Activated gamma-delta T cell treated with anti-CD3 and anti-CD28 coated beads, Interleukin-2, amount 50 U/mL, for 16 hours (primary cell): ENCODE results near the gene DCC.

Source experiments
- DNase-seq: peaks from one replicate; pipeline ENCODE4 v3.0.0-alpha.2; 2020; ENCODE audit warnings: low read depth

The DCC gene

DNA sequence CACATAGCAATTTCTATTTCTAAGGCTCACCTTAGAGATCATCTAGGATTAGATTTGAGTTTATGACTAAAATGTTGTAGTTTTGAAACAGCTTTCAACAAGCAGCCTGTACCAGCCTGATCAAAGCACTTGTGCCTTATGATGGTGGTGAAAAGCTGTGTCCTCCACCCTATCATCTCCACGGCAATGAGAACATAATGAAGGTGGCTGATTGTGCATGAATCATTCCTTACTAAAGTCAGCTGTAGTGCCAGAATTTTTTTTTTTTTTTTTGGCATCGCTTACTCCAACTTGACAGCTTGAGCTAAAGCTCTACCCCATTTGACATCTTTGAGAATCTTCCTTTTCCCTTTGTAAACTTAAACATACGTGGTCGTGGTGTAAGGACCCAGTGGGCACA, 86.0 kb downstream of the DCC start:
- no peak for DNase-seq

- DNase-seq = no peak
These were observed 86.5 kb downstream of the DCC start for GRCh38 chr18:52426462-52426861.

DNA sequence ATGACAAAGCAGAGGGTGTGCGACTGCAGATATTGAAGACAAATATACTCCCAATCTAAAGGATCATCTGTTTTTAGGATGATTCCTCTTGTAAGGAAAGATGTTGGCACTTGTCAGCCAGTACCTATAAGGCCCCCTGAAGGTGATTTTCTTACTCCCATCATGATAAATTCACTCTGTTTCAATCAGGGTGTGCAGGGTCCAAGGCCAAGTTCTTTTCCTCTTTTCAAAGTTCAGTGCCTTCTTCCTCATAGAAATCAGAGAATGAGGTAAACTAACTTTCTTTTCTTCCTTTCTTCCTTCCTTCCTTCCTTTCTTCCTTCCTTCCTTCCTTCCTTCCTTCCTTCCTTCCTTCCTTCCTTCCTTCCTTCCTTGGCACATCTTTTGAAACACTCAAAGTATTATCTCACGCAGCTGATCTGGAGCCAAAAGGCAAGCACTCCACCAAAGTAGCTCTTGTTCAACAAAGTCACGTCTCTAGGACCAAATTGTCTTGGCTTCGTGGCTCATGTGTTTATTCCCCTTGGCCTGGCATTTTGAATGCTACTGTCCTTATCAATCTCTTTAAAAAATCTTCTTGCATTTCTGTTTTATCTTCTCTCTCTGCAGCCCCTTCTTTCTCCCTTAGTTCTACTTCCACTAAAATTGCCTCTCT, 87.7 kb downstream of the DCC start:
- DNase-seq = no peak

DNA sequence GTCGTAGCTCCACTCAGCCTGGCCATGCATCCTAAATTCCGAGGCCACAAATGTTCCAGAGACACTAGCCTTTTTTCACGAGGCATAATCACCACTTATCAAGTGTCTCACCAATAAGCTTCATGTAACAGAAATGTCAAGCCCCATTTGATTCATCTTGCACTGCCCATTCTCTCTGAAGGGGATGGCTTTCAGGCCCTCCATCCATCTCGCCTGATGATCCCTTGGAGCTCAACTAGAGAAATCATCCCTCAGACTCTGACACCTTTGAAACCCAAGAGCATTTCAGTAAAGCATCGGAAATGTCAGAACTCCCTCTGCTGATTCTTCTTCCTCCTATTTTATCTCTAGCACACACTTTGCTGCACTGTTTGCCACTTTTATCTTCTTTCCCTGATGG, 91.7 kb downstream of the DCC start:
- no peak for DNase-seq

DNA sequence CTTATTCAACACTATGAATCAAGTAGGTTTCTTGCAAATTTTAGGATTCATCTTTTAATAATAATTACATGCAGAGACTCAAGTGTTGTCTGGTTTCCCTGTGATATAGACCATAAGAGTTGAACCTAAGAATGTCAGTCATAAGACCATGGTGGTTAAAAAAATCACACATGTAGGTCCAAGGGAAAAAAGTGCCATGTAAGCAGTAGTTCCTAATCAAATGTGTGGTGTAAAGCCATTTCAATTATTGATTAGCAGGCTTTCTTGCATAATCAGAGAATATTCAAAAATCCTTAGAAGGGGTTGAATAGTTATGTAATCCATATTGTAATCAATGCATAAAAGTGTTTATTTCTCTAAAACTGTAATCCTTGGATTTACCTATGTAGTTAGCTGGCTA, 93.8 kb downstream of the DCC start:
- DNase-seq = no peak

GRCh38 chr18:52435301-52435700, 95.3 kb downstream of the DCC start:
- no peak for DNase-seq

- DNase-seq = no peak
These were observed 97.2 kb downstream of the DCC start for GRCh38 chr18:52437161-52437560.

GRCh38 chr18:52439457-52439856, 99.5 kb downstream of the DCC start:
- DNase-seq = no peak

DNA sequence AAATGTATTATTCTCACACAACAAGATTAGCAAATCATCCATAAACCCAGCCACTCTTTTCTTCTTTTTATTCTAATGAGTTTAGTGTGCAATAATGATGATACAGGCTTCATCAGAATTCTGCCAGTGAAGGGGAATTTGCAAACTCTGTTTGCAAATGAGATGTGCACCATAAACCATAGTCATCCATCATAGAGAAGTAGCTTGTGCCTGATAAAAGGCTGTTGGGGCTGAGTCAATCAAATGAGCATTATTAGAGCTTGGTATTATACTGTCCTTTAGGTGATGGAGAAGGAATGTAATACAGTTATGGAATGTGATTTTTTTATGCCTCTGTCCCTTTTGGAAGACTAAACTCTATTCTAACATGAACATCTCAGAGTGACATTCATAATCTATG, 101.8 kb downstream of the DCC start:
- DNase-seq = no peak

- DNase-seq = no peak
These were observed 102.7 kb downstream of the DCC start for GRCh38 chr18:52442686-52443085.

GRCh38 chr18:52451256-52451655, 111.3 kb downstream of the DCC start:
- DNase-seq = no peak

- DNase-seq = no peak
These were observed 111.9 kb downstream of the DCC start for GRCh38 chr18:52451851-52452250.

- no peak for DNase-seq
These were observed 112.4 kb downstream of the DCC start for GRCh38 chr18:52452427-52452826.

DNA sequence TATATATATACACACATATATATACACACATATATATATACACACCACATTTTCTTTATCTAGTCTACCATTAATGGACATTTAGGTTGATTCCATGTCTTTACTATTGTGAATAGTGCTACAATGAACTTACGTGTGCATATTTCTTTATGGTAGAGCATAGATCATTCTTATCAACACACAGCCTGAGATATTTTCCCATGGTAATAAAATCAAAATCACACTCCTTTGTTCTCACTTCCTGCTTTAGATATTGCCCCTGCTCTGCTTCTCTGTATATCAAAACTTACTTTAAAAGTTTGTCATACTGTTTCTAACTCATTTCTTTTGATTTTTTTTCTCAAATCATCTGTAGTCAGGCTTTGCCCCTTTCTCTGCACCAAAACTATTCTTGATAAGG, 119.9 kb downstream of the DCC start:
- DNase-seq = no peak

DNA sequence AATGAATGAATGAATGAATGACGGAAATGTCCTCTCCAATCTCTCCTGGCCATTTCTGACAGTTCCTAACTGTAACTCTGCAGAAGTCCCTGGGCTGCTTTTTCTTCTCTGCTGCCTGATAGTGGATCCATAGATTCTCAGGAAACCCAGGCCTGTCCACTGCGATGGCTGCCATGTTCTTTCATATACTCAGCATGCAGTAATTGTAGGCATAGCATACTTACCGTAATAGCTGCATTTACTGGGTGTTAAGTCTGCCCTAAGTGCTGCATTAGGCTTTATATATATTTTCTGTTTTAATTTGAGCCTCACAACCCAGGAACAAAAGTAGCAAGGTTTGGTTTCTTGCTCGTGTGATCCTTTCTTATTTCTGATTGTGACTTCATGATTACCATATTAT, 122.9 kb downstream of the DCC start:
- DNase-seq = no peak

- DNase-seq = no peak
These were observed 125.4 kb downstream of the DCC start for GRCh38 chr18:52465391-52465790.

DNA sequence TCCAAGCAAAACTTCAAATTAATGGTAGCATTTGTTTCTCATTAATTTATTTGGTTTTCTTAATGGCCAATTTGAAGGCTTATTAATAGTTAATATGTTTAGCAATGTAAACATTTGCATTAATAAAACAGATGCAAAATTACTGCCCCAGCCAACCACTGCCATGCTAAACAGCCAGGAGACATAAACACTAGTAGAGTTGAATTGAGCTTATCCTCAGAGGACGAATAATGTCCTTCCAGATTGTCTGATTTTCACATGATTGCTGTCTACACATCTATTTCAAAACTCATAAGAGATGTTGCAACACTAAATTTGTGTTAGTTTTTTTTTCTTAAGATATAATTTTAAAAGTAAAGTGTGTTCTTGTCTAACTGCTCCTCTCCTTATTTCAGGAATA, 128.5 kb downstream of the DCC start:
- no peak for DNase-seq

DNA sequence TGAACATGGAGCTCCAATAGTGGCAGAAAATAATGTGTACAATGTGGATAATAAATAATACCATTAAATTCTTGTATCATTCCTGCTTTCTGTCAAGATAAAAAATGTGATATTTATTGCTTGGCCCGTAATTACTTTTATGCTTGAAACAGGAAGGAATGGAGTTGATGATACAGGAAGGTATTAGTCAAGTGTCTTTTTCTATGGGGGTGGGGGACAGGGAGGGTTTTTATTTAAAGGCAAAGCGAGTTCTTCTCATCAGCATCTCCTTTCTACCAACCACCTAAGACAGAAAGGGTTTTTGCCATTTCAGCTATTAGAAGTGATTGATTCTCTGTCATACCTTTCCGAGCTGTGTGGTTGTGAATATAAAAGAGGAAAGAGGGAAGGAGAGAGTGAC, 135.3 kb downstream of the DCC start:
- DNase-seq = no peak

GRCh38 chr18:52481116-52481515, 141.1 kb downstream of the DCC start:
- DNase-seq = no peak

GRCh38 chr18:52484977-52485376, 145.0 kb downstream of the DCC start:
- no peak for DNase-seq

DNA sequence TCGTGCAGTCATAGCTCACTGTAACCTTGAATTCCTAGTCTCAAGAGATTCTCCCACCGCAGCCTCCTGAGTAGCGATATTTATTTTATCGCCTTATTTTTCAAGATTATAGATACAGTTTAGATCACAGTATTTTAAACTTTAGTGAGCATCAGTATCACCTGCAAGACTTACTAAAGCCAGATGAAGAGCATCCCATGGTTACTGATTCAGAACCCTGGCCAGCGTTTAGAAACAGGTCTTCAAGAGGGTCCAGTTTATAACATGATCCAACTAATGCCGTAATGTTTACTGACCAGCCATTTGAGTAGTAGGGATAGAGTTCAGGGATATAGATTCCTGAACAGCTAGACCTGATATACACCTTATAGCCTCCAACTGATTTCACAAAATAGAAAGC, 146.1 kb downstream of the DCC start:
- no peak for DNase-seq

GRCh38 chr18:52489396-52490306, 149.7 kb downstream of the DCC start:
- DNase-seq = no peak

DNA sequence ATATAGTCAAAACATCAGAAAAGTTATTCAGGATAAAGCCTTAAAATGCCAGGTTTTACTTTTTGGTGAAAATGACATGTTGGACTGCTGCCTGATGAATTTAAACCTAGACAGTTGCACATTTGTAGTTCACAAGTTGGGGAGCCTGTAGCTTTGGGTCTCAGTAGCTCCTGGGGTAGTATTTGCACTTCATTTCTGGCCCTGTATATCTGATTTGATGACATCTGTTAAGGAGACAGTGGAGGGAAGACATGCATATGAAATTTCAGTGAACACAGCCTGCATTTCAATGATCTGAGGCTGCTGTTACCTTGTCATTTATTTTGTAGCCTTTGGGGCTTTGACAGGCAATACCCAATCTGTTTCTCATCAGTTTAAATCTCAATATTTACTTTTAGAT, 156.4 kb downstream of the DCC start:
- DNase-seq = no peak

DNA sequence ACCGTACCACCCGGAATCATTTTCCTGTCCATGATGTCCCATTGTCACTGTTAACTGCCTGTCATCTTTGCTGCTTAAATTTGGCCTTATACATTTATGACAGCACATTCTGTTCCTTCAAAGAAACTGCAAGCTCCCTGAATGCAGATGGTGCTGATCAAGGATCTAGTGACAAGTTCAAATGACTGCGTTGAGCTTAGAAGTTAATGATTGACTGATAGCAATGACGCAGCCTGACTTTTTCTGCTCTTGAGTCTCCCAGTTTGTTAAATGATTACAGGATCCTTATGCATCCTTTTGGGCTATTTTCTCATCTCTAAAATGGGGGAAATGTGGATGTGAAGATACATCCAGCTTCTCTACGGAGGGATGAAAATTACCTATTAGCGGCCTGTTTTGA, 159.0 kb downstream of the DCC start:
- DNase-seq = no peak
